Measurements from ENCODE around the gene MSI2. TPM values are rescaled to one million over a fixed set of nuclear protein-coding genes. Genes with fewer than 3 reads are reported as not detected.

Gene MSI2
- total and polyA plus RNA-seq, 12 donors, result 25.5 to 135 (median 121) TPM

DNA sequence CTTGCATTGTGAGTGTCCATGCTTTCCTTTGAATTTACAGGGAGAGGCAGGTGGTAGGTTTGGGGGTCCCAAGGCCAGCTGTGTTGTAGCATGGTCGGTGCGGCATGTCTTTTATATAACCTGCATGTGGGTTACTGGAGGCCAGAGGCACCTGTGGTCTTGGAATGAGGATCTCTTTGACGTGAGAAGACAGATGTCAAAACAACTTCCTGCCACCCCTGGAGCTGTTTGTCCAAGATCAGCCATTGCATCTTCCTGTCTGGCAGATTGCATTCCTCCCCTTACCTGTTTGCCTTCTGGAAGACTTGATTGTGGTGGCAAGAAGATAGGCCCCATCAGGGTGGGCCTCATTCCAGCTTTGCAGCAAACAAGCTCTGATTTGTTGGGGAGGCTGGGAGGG, 175.1 kb downstream of the MSI2 start:
- peaks cover 0 to 9% (median 2%) of the 10 kb centered on the region in 9 donors for H3K4me1 ChIP-seq
- H3K4me3 ChIP-seq, result no peak overlapping the region
- H3K36me3 ChIP-seq, result no peaks in the 10 kb centered on the region
- no peak for DNase-seq
- no peaks in the 10 kb centered on the region for H3K9me3 ChIP-seq
- WGBS, 2 donors, result 89 to 92% methylated on average over 3 of the region's 3 CpGs
- no peak overlapping the region for H3K27ac ChIP-seq
- TF ChIP-seq, protein P1, sequence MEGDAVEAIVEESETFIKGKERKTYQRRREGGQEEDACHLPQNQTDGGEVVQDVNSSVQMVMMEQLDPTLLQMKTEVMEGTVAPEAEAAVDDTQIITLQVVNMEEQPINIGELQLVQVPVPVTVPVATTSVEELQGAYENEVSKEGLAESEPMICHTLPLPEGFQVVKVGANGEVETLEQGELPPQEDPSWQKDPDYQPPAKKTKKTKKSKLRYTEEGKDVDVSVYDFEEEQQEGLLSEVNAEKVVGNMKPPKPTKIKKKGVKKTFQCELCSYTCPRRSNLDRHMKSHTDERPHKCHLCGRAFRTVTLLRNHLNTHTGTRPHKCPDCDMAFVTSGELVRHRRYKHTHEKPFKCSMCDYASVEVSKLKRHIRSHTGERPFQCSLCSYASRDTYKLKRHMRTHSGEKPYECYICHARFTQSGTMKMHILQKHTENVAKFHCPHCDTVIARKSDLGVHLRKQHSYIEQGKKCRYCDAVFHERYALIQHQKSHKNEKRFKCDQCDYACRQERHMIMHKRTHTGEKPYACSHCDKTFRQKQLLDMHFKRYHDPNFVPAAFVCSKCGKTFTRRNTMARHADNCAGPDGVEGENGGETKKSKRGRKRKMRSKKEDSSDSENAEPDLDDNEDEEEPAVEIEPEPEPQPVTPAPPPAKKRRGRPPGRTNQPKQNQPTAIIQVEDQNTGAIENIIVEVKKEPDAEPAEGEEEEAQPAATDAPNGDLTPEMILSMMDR (IDR thresholded peaks at IDR 0.05), result no peak
- no peaks in the 10 kb centered on the region for H3K27me3 ChIP-seq
- intact Hi-C loops (cut with DNase I), result loop anchor here in 2 of 10 donors (10.0 kb wide), 2 partner anchors 167 to 177 kb away; partner anchors contain the start of gene MSI2 (in 1 of the 2)
- ATAC-seq, result no peak

DNA sequence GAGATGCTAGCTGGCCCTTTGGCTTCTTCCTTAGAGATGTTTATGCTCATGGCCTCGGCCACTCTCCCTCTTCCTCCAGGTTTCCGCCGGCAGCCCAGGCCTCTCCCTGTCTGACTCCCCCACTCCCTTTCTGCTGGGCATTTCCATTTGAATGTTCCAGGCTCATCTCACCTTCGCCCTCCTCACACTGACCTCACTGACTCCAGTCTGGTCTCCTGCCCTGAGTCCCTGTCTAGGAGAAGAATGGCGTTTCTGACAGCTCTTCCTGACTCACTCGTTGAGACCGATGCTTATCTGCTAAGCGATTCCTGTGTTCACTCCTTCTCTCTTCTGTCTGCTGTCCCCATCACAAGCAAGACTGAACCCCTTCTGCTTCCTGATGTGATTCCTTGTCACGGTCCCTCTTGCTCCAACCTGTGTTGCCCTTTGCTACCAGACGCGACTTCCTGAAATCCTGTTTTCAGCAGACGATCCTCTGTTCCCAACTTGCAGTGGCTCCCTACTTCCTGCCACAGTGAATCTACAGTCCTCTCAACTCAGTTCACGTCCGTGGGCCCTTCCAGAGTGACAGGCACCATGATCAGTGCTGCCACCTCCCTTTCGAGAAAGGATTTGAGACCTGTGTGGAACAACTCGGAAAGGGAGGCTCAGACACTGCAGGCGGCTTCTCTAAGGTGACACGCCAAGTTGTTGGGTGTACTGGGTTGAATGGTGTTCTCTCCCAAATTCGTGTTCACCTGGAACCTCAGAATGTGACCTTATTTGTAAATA, 176.4 kb downstream of the MSI2 start:
- Histone ChIP-seq H3K4me3 (no peak overlapping the region), H3K4me1 (peaks cover 0 to 13% (median 1%) of the 10 kb centered on the region in 9 donors), H3K36me3 (no peaks in the 10 kb centered on the region), H3K27ac (no peak overlapping the region), H3K27me3 (no peaks in the 10 kb centered on the region), H3K9me3 (no peaks in the 10 kb centered on the region)
- 77 to 82% methylated on average over 19 of the region's 19 CpGs for WGBS, 2 donors
- TF ChIP-seq, protein P1 (IDR thresholded peaks at IDR 0.05), result peak in 1 of 9 donors; percentile 10
- ATAC-seq (no peak), DNase-seq (no peak)
- intact Hi-C loops (cut with DNase I), result loop anchor here in 2 of 10 donors (10.0 kb wide), 2 partner anchors 168 to 178 kb away; partner anchors contain the start of gene MSI2 (in 1 of the 2)

DNA sequence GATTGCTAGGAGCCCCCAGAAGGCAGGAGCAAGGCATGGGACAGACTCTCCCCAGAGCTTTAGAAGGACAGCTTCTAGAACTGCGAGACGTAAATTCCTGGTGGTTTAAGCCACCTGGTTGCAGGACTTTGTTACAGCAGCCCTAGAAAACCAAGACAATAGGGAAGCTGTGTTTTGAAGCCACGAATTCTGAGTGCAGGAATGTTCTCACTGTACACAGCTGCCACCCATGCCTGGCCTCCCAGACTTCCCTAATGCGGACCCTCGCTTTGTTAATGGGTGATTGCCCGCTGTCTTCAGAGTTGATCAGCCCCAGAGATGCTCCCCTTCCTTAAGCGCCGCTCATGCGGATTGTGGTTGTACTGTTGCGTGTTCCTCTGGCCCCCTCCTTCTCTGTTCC, 177.1 kb downstream of the MSI2 start:
- intact Hi-C loops (cut with DNase I), result loop anchor here in 2 of 10 donors (10.0 kb wide), 2 partner anchors 169 to 179 kb away; partner anchors contain the start of gene MSI2 (in 1 of the 2)
- WGBS, 2 donors, result 96 to 97% methylated on average over 10 of the region's 10 CpGs
- Histone ChIP-seq H3K27me3 (no peaks in the 10 kb centered on the region), H3K4me3 (no peak overlapping the region), H3K9me3 (no peaks in the 10 kb centered on the region), H3K36me3 (no peaks in the 10 kb centered on the region), H3K4me1 (peaks cover 0 to 20% (median 6%) of the 10 kb centered on the region in 9 donors), H3K27ac (no peak overlapping the region)
- TF ChIP-seq, protein P1 (IDR thresholded peaks at IDR 0.05), result no peak
- DNase-seq (no peak), ATAC-seq (no peak)

DNA sequence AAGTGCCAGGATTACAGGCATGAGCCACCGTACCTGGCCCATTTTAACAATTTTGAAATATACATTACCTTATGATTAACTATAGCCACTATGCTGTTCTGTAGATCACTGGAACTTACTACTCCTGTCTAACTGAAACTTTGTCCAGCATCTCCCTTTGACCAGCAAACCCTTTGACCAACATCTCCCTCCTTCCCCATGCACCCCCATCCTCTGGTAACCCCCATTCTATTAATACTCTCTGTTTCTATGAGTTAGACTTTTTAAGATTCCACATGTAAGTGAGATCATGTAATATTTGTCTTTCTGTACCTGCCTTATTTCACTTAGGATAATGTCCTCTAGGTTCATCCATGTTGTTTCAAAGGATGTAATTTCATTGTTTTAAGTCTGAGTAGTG, 178.0 kb downstream of the MSI2 start:
- no peak for ATAC-seq
- Histone ChIP-seq H3K36me3 (no peaks in the 10 kb centered on the region), H3K9me3 (no peaks in the 10 kb centered on the region), H3K27me3 (no peaks in the 10 kb centered on the region), H3K4me1 (peaks cover 0 to 29% (median 6%) of the 10 kb centered on the region in 9 donors), H3K4me3 (no peak overlapping the region), H3K27ac (no peak overlapping the region)
- intact Hi-C loops (cut with DNase I), result loop anchor here in 2 of 10 donors (10.0 kb wide), 2 partner anchors 170 to 180 kb away; partner anchors contain the start of gene MSI2 (in 1 of the 2)
- 100% methylated on average over 1 of the region's 1 CpG for WGBS, 2 donors
- DNase-seq, result no peak
- TF ChIP-seq, protein P1 (IDR thresholded peaks at IDR 0.05), result no peak
